Kidney (tissue), 14 donors: Measurements from ENCODE around the gene ALDH9A1. TPM values are rescaled to one million over a fixed set of nuclear protein-coding genes. Genes with fewer than 3 reads are reported as not detected.

Source experiments
- DNase-seq, 5 donors: peaks; one replicate each; pipeline ENCODE4 v3.0.0-alpha.2; 2013 to 2020
- FAIRE-seq: peaks from 2 replicates; lab custom pipeline; 2012; peaks lifted over from hg19 to GRCh38; lab: Jason Lieb, UNC
- H3K27ac ChIP-seq, 2 donors: one replicate each; pipeline ENCODE4 v1.7.0; 2013; ENCODE audit warnings: low read depth in 2 of 2, low read length in 2 of 2, inconsistent platforms in 1 of 2
- H3K27me3 ChIP-seq: one replicate; pipeline ENCODE4 v1.7.1; 2013; ENCODE audit warnings: low read length, inconsistent platforms; ENCODE audit not compliant: control insufficient read depth, insufficient read depth
- H3K36me3 ChIP-seq, 3 donors: one replicate each; pipeline versions ENCODE4 v1.7.0 to v1.7.1; 2013; ENCODE audit warnings: low read length in 3 of 3, control low read depth in 1 of 3, inconsistent platforms in 1 of 3; ENCODE audit not compliant: insufficient read depth in 3 of 3, control insufficient read depth in 2 of 3
- H3K4me1 ChIP-seq, 3 donors: one replicate each; pipeline versions ENCODE4 v1.7.0 to v1.7.1; 2013; ENCODE audit warnings: low read length in 3 of 3, inconsistent platforms in 1 of 3, low read depth in 1 of 3; ENCODE audit not compliant: control insufficient read depth in 2 of 3, insufficient read depth in 2 of 3
- H3K4me3 ChIP-seq, 3 donors: one replicate each; pipeline versions ENCODE4 v1.7.0 to v1.8.1; 2013; ENCODE audit warnings: low read length in 3 of 3, control low read depth in 1 of 3, inconsistent platforms in 1 of 3
- H3K9ac ChIP-seq, 3 donors: one replicate each; pipeline versions ENCODE4 v1.7.0 to v1.7.1; 2013; ENCODE audit warnings: low read length in 3 of 3, control low read depth in 1 of 3, inconsistent platforms in 1 of 3
- H3K9me3 ChIP-seq, 3 donors: one replicate each; pipeline versions ENCODE4 v1.7.0 to v1.7.1; 2013; ENCODE audit warnings: low read length in 3 of 3, control low read depth in 1 of 3, inconsistent platforms in 1 of 3; ENCODE audit not compliant: control insufficient read depth in 2 of 3, insufficient read depth in 1 of 3
- CTCF ChIP-seq: IDR thresholded peaks from 3 replicates; pipeline ENCODE4 v1.5.1; 2012; ENCODE audit warnings: mild to moderate bottlenecking, moderate library complexity, borderline replicate concordance; ENCODE audit not compliant: insufficient read depth; ENCODE audit errors: extremely low read depth
- intact Hi-C: fragments of 100-400 bp; cut with DNase I; formaldehyde crosslinking; loops from one replicate; pipeline ENCODE4 v1.11.1; 2022
- polyA plus RNA-seq: library from polyadenylated mRNA; stranded (reverse); fragments of 350-450 nt; fragmentation: Illumina TruSeq; extraction: RNeasy Lipid Tissue Mini Kit (QIAGEN cat#74804); gene quantifications from one replicate; pipeline ENCODE4 v1.2.3, GENCODE V29; 2014; ENCODE audit warnings: low read depth, low replicate concordance; ENCODE audit not compliant: insufficient read depth
- total RNA-seq: library from RNA; stranded (reverse); fragmentation: NEBNext Ultra II Directional; extraction: Animal tissue kit (Norgen Biotek cat#: 25700); gene quantifications from one replicate; pipeline ENCODE4 v1.2.1, GENCODE V29; 2021
- donor health status: control.
- donor health status: control.
- donor health status: control.
- donor health status: control.
- donor health status: control.
- donor health status: DM: yes; HTN: yes; CAD: no.
- donor health status: Normal renal cell carcinoma (clear cell type).

The ALDH9A1 gene
- total and polyA plus RNA-seq, 2 donors from 2014 or later = 70.7 to 77.2 TPM

DNA sequence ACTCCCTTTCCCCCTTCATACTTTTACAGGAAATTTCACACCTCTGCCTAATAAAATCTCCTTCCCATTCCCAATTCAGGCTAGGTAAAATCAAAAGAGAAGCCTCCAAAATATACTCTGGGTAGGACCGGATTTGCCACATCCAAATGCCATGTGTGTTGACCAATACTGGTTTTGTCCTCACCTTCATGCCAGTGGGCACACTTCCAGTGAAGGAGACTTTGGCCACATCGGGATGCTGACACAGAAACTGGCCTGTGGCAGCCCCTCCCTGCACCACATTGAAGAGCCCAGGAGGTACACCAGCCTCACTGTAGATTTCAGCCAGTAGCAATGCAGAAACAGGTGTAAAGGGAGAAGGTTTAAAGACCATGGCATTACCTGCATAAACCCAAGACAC is 18.1 kb downstream of the ALDH9A1 start:
- DNase-seq = no peak
- peaks cover 8 to 38% (median 27%) of the 10 kb centered on the region in 3 donors for H3K36me3 ChIP-seq
- H3K27ac ChIP-seq = no peak overlapping the region
- intact Hi-C loops = no loop called here
- no peaks in the 10 kb centered on the region for H3K4me1 ChIP-seq
- FAIRE-seq = no peak
- H3K27me3 ChIP-seq = no peaks in the 10 kb centered on the region
- no peak overlapping the region for H3K4me3 ChIP-seq
- H3K9me3 ChIP-seq = no peaks in the 10 kb centered on the region
- H3K9ac ChIP-seq = no peak overlapping the region
- no peak for TF ChIP-seq CTCF

- DNase-seq = no peak
- no peak overlapping the region for H3K4me3 ChIP-seq
- peaks cover 8 to 38% (median 28%) of the 10 kb centered on the region in 3 donors for H3K36me3 ChIP-seq
- no peaks in the 10 kb centered on the region for H3K27me3 ChIP-seq
- no peaks in the 10 kb centered on the region for H3K9me3 ChIP-seq
- H3K4me1 ChIP-seq = no peaks in the 10 kb centered on the region
- H3K27ac ChIP-seq = no peak overlapping the region
- no peak for TF ChIP-seq CTCF
- no peak for FAIRE-seq
- intact Hi-C loops = no loop called here
- no peak overlapping the region for H3K9ac ChIP-seq
These were observed 18.9 kb downstream of the ALDH9A1 start for GRCh38 chr1:165679282-165680036.

DNA sequence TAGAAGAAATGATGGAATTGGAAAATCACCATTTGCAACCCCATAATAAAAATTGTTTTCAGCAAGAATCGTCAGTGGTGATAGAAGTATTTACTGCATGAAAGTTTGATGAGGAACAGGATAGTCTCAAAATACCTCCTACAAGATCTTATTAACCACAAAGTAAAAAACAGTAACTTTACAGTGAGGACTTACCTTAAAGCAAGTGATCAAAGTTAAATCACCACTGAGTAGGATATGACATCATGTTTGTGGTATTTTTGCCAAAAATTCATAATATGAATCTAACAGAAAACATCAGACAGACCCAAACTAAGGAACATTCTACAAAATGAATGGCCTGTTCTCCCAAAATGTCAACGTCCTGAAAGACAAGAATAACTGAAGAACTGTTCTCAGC is 19.9 kb downstream of the ALDH9A1 start:
- intact Hi-C loops = no loop called here
- FAIRE-seq = no peak

More for the DNA sequence above, 19.9 kb downstream of the ALDH9A1 start:
- no peak for TF ChIP-seq CTCF
- no peaks in the 10 kb centered on the region for H3K9me3 ChIP-seq
- no peak overlapping the region for H3K27ac ChIP-seq
- no peak overlapping the region for H3K4me3 ChIP-seq
- DNase-seq = no peak
- H3K4me1 ChIP-seq = no peaks in the 10 kb centered on the region
- H3K36me3 ChIP-seq = peaks cover 11 to 38% (median 28%) of the 10 kb centered on the region in 3 donors
- no peaks in the 10 kb centered on the region for H3K27me3 ChIP-seq
- no peak overlapping the region for H3K9ac ChIP-seq
